OCI-LY3 (cell line): ENCODE measurements around the gene TBC1D16.

ENCODE experiments used
- H2AFZ ChIP-seq: fragments of 200-600, 300-600 bp; shearing (Covaris generic); 2 replicates; pipeline ENCODE4 v1.6.0; 2014; ENCODE audit warnings: antibody characterized with exemption, low read depth, low read length
- H3K27ac ChIP-seq: fragments of 200-600, 300-600 bp; sonication (generic); 2 replicates; pipeline ENCODE4 v1.5.1; 2014; ENCODE audit warnings: mild to moderate bottlenecking, low read length, moderate library complexity, mixed read lengths
- H3K27me3 ChIP-seq: fragments of 200-600, 300-600 bp; sonication (generic); 2 replicates; pipeline ENCODE4 v1.6.1; 2014; ENCODE audit warnings: low read depth, low read length, mixed read lengths
- H3K36me3 ChIP-seq: fragments of 200-600, 300-600 bp; sonication (generic); replicated peaks from 2 replicates; pipeline ENCODE3; 2014; ENCODE audit warnings: low read depth, low read length, mixed read lengths
- H3K4me1 ChIP-seq: fragments of 300-600, 200-600 bp; sonication (generic); 2 replicates; pipeline ENCODE4 v1.6.1; 2014; ENCODE audit warnings: low read length, mixed read lengths
- H3K4me2 ChIP-seq: fragments of 200-600, 300-600 bp; sonication (generic); 2 replicates; pipeline ENCODE4 v1.6.1; 2014; ENCODE audit warnings: low read length, mixed read lengths
- H3K4me3 ChIP-seq: fragments of 300-600, 200-600 bp; sonication (generic); 2 replicates; pipeline ENCODE4 v1.5.1; 2014; ENCODE audit warnings: antibody characterized with exemption, mild to moderate bottlenecking, low read length, moderate library complexity
- H3K79me2 ChIP-seq: fragments of 300-600, 200-600 bp; shearing (Covaris generic); 2 replicates; pipeline ENCODE4 v1.6.1; 2014; ENCODE audit warnings: mild to moderate bottlenecking, low read length, mixed read lengths
- H3K9ac ChIP-seq: fragments of 300-600, 200-600 bp; shearing (Covaris generic); 2 replicates; pipeline ENCODE4 v1.6.0; 2014; ENCODE audit warnings: mild to moderate bottlenecking, low read length, moderate library complexity
- H3K9me3 ChIP-seq: fragments of 200-600, 300-600 bp; shearing (Covaris generic); 2 replicates; pipeline ENCODE4 v1.6.1; 2014; ENCODE audit warnings: low read length, mixed read lengths; ENCODE audit not compliant: insufficient read depth
- H4K20me1 ChIP-seq: fragments of 200-600, 300-600 bp; sonication (generic); 2 replicates; pipeline ENCODE4 v1.6.1; 2016; ENCODE audit warnings: low read length, mixed read lengths; ENCODE audit not compliant: insufficient read depth
- CTCF ChIP-seq: fragments of 200-600, 300-600 bp; sonication (generic); IDR thresholded peaks from 2 replicates; pipeline ENCODE4 v1.5.1; 2014; ENCODE audit warnings: antibody characterized with exemption, low read length, low read depth
- EZH2phosphoT487 ChIP-seq: fragments of 200-600 bp; shearing (Covaris generic); IDR thresholded peaks from 2 replicates; pipeline ENCODE4 v1.6.1; 2018; ENCODE audit warnings: antibody characterized with exemption, mixed run types, low read depth

The TBC1D16 gene

GRCh38 chr17:80003969-80004368 is 31.7 kb downstream of the TBC1D16 start:
- no peak for TF ChIP-seq EZH2phosphoT487
- TF ChIP-seq CTCF: no peak
- peaks cover 4% of the 10 kb centered on the region for H3K36me3 ChIP-seq

GRCh38 chr17:80002690-80003490 is 32.8 kb downstream of the TBC1D16 start:
- H3K9ac ChIP-seq: no peak overlapping the region

More at GRCh38 chr17:80003969-80004368, 31.7 kb downstream of the TBC1D16 start:
- no peak overlapping the region for H3K4me3 ChIP-seq
- H3K4me1 ChIP-seq: peaks cover 5% of the 10 kb centered on the region; the same call in 1 of the 2 replicates
- no peak overlapping the region for H2AFZ ChIP-seq
- no peak overlapping the region for H3K4me2 ChIP-seq
- no peaks in the 10 kb centered on the region for H3K9me3 ChIP-seq
- H3K9ac ChIP-seq: no peak overlapping the region
- H3K27ac ChIP-seq: no peak overlapping the region
- H3K27me3 ChIP-seq: no peaks in the 10 kb centered on the region
- H3K79me2 ChIP-seq: no peaks in the 10 kb centered on the region
- no peaks in the 10 kb centered on the region for H4K20me1 ChIP-seq

GRCh38 chr17:80002070-80002641 is 33.5 kb downstream of the TBC1D16 start:
- H3K4me3 ChIP-seq: no peak overlapping the region
- H3K9me3 ChIP-seq: no peaks in the 10 kb centered on the region
- no peaks in the 10 kb centered on the region for H3K27me3 ChIP-seq
- H3K4me1 ChIP-seq: peaks cover 9% of the 10 kb centered on the region
- H4K20me1 ChIP-seq: no peaks in the 10 kb centered on the region
- no peak overlapping the region for H3K27ac ChIP-seq
- TF ChIP-seq EZH2phosphoT487 (no peak), CTCF (no peak)
- H2AFZ ChIP-seq: no peak overlapping the region
- H3K4me2 ChIP-seq: no peak overlapping the region
- H3K79me2 ChIP-seq: no peaks in the 10 kb centered on the region
- peaks cover 4% of the 10 kb centered on the region for H3K36me3 ChIP-seq
- H3K9ac ChIP-seq: no peak overlapping the region

More at GRCh38 chr17:80002690-80003490, 32.8 kb downstream of the TBC1D16 start:
- H3K79me2 ChIP-seq: no peaks in the 10 kb centered on the region
- TF ChIP-seq EZH2phosphoT487 (no peak), CTCF (no peak)
- H3K9me3 ChIP-seq: no peaks in the 10 kb centered on the region
- H3K4me3 ChIP-seq: no peak overlapping the region
- no peak overlapping the region for H3K27ac ChIP-seq
- H2AFZ ChIP-seq: no peak overlapping the region
- peaks cover 4% of the 10 kb centered on the region for H3K36me3 ChIP-seq
- H3K4me2 ChIP-seq: no peak overlapping the region
- no peaks in the 10 kb centered on the region for H3K27me3 ChIP-seq
- H4K20me1 ChIP-seq: no peaks in the 10 kb centered on the region
- peaks cover 3% of the 10 kb centered on the region; the same call in 1 of the 2 replicates for H3K4me1 ChIP-seq

GRCh38 chr17:80000981-80001775 is 34.5 kb downstream of the TBC1D16 start:
- Histone ChIP-seq H3K4me2 (no peak overlapping the region), H3K27ac (no peak overlapping the region), H3K79me2 (no peaks in the 10 kb centered on the region), H3K27me3 (no peaks in the 10 kb centered on the region), H2AFZ (no peak overlapping the region), H3K9me3 (no peaks in the 10 kb centered on the region), H3K36me3 (peaks cover 4% of the 10 kb centered on the region), H3K4me1 (peaks cover 15% of the 10 kb centered on the region), H4K20me1 (no peaks in the 10 kb centered on the region), H3K9ac (no peak overlapping the region), H3K4me3 (no peak overlapping the region)
- no peak for TF ChIP-seq CTCF
- TF ChIP-seq EZH2phosphoT487: no peak
